Smooth muscle cell of the umbilical artery (primary cell): Measurements from ENCODE around the gene TFG. TPM values are rescaled to one million over a fixed set of nuclear protein-coding genes. Genes with fewer than 3 reads are reported as not detected.

Experiments used
- total RNA-seq: library from RNA; depleted of rRNA; stranded (reverse); fragments of >200 nt; gene quantifications from 2 replicates; pipeline ENCODE4 v1.2.3, GENCODE V29; 2014

Gene TFG
- 83.1 and 113 TPM in 2 replicates for total RNA-seq

GRCh38 chr3:100708989-100709841, at the start of gene TFG:
TFG (plus strand) TSS chr3:100709494; CDS start chr3:100713686, 4,192 bp downstream.

Other genes with a start within 250 kb of the TFG start
- gene TMEM45A, start 216.9 kb upstream of the TFG start, total RNA-seq, result 53.7 and 107 TPM in 2 replicates
- gene ADGRG7, start 99.9 kb upstream of the TFG start, total RNA-seq, result 0.30 TPM in 1 of 2 replicates, not detected in the other